Hepatocyte (in vitro differentiated cells): ENCODE data around the gene RBM14.

Source experiments
- EZH2phosphoT487 ChIP-seq: fragments of 200-600 bp; sonication (generic); IDR thresholded peaks from one replicate; pipeline ENCODE4 v1.6.1; 2018; ENCODE audit warnings: antibody characterized with exemption, mild to moderate bottlenecking, low read depth, moderate library complexity; ENCODE audit not compliant: unreplicated experiment, severe bottlenecking
- TF ChIP-seq, protein P1 (sequence below): fragments of 200-600 bp; sonication (generic); IDR thresholded peaks from 2 replicates; pipeline ENCODE4 v1.5.1; 2016; ENCODE audit warnings: antibody characterized with exemption, mild to moderate bottlenecking; ENCODE audit not compliant: poor library complexity

DNA sequence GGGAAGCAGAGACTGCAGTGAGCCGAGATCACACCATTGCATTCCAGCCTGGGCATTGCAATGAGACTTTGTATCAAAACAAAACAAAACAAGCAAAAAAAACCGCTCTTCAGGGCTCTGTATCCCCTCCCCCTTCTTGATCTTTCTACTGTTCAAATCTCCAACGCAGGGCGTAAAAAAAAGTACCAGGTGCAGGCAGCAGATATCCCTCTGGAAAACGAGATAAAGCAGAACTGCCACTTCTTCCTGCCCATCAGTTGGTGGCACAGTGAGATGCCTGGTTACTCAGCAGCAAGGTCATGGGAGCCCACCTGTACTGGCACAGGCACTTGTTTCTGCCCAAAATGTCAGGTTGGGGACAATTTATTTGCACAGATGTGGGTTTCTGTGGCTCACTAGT lies 12.3 kb upstream of the RBM14 start:
- TF ChIP-seq, protein P1, sequence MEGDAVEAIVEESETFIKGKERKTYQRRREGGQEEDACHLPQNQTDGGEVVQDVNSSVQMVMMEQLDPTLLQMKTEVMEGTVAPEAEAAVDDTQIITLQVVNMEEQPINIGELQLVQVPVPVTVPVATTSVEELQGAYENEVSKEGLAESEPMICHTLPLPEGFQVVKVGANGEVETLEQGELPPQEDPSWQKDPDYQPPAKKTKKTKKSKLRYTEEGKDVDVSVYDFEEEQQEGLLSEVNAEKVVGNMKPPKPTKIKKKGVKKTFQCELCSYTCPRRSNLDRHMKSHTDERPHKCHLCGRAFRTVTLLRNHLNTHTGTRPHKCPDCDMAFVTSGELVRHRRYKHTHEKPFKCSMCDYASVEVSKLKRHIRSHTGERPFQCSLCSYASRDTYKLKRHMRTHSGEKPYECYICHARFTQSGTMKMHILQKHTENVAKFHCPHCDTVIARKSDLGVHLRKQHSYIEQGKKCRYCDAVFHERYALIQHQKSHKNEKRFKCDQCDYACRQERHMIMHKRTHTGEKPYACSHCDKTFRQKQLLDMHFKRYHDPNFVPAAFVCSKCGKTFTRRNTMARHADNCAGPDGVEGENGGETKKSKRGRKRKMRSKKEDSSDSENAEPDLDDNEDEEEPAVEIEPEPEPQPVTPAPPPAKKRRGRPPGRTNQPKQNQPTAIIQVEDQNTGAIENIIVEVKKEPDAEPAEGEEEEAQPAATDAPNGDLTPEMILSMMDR, result no peak
- TF ChIP-seq EZH2phosphoT487, result no peak
